Measurements from ENCODE around the gene ATXN1.

Gene ATXN1

DNA sequence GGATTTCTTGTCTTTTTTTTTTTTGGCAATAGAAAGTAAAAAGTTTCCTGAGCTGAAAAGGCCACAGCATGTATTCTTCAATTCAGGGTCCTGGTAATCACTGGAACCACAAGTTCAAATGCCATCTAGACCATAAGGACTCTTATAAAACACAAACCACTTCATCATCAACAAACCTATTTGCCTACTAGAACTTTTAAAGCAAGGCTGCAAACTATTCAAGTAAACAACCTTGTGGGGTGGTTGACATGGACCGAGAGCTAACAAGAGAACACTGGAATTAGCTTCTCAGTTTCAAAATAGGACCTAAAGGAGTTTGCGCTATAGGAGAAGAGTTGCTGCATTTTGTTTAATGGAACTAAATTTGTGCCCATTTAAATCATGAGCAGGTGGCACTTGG is 215.9 kb downstream of the ATXN1 start:
- Histone ChIP-seq H3K27me3 (ENCODE audit: insufficient read depth, poor library complexity, severe bottlenecking) (no peaks in the 10 kb centered on the region), H3K4me3 (replicated peaks; ENCODE audit: insufficient read depth, low read length) (no peak overlapping the region), H3K27ac (replicated peaks) (no peak overlapping the region)
- TF ChIP-seq, protein P1, sequence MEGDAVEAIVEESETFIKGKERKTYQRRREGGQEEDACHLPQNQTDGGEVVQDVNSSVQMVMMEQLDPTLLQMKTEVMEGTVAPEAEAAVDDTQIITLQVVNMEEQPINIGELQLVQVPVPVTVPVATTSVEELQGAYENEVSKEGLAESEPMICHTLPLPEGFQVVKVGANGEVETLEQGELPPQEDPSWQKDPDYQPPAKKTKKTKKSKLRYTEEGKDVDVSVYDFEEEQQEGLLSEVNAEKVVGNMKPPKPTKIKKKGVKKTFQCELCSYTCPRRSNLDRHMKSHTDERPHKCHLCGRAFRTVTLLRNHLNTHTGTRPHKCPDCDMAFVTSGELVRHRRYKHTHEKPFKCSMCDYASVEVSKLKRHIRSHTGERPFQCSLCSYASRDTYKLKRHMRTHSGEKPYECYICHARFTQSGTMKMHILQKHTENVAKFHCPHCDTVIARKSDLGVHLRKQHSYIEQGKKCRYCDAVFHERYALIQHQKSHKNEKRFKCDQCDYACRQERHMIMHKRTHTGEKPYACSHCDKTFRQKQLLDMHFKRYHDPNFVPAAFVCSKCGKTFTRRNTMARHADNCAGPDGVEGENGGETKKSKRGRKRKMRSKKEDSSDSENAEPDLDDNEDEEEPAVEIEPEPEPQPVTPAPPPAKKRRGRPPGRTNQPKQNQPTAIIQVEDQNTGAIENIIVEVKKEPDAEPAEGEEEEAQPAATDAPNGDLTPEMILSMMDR (IDR thresholded peaks at IDR 0.05; ENCODE audit: insufficient read depth, low read length), result no peak
- TF ChIP-seq POLR2AphosphoS5 (IDR thresholded peaks at IDR 0.05; ENCODE audit: low read depth) (no peak), GABPA (IDR thresholded peaks at IDR 0.05; ENCODE audit: low read depth) (no peak), SPI1 (IDR thresholded peaks at IDR 0.05; ENCODE audit: borderline replicate concordance, low read depth) (no peak)
- TF ChIP-seq, protein P2, sequence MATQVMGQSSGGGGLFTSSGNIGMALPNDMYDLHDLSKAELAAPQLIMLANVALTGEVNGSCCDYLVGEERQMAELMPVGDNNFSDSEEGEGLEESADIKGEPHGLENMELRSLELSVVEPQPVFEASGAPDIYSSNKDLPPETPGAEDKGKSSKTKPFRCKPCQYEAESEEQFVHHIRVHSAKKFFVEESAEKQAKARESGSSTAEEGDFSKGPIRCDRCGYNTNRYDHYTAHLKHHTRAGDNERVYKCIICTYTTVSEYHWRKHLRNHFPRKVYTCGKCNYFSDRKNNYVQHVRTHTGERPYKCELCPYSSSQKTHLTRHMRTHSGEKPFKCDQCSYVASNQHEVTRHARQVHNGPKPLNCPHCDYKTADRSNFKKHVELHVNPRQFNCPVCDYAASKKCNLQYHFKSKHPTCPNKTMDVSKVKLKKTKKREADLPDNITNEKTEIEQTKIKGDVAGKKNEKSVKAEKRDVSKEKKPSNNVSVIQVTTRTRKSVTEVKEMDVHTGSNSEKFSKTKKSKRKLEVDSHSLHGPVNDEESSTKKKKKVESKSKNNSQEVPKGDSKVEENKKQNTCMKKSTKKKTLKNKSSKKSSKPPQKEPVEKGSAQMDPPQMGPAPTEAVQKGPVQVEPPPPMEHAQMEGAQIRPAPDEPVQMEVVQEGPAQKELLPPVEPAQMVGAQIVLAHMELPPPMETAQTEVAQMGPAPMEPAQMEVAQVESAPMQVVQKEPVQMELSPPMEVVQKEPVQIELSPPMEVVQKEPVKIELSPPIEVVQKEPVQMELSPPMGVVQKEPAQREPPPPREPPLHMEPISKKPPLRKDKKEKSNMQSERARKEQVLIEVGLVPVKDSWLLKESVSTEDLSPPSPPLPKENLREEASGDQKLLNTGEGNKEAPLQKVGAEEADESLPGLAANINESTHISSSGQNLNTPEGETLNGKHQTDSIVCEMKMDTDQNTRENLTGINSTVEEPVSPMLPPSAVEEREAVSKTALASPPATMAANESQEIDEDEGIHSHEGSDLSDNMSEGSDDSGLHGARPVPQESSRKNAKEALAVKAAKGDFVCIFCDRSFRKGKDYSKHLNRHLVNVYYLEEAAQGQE (IDR thresholded peaks at IDR 0.05; ENCODE audit: insufficient replicate concordance, low read depth), result no peak
- DNase-seq (ENCODE audit: low read depth in 1 of 2, low spot score in 1 of 2), result no peak

DNA sequence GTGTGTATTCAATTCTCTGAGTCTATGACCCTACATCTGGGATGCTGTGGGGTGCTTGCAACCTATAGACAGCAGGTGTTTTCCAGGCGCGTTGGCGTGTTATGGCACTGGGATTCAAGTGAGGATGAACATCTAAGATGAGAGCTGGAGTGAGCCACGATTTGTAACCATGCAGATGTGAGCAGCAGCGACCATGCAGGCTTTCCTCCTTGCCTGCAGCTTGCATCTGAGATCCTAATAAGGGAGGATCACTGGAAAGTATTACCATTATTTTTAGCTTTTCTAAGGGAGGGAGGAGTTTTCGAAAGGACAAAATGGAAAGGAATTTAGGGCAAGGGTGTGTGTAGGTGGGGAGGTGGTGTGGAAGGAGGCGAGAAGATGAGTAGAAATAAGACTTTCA is 216.7 kb downstream of the ATXN1 start:
- no peak for DNase-seq (ENCODE audit: low read depth in 1 of 2, low spot score in 1 of 2)
- H3K4me3 ChIP-seq (replicated peaks; ENCODE audit: insufficient read depth, low read length), result no peak overlapping the region
- no peak overlapping the region for H3K27ac ChIP-seq (replicated peaks)
- H3K27me3 ChIP-seq (ENCODE audit: insufficient read depth, poor library complexity, severe bottlenecking), result no peaks in the 10 kb centered on the region
- no peak for TF ChIP-seq POLR2AphosphoS5 (IDR thresholded peaks at IDR 0.05; ENCODE audit: low read depth)
- TF ChIP-seq, protein P2 (IDR thresholded peaks at IDR 0.05; ENCODE audit: insufficient replicate concordance, low read depth), result no peak
- TF ChIP-seq, protein P1 (IDR thresholded peaks at IDR 0.05; ENCODE audit: insufficient read depth, low read length), result no peak
- TF ChIP-seq GABPA (IDR thresholded peaks at IDR 0.05; ENCODE audit: low read depth), result no peak
- TF ChIP-seq SPI1 (IDR thresholded peaks at IDR 0.05; ENCODE audit: borderline replicate concordance, low read depth), result no peak

DNA sequence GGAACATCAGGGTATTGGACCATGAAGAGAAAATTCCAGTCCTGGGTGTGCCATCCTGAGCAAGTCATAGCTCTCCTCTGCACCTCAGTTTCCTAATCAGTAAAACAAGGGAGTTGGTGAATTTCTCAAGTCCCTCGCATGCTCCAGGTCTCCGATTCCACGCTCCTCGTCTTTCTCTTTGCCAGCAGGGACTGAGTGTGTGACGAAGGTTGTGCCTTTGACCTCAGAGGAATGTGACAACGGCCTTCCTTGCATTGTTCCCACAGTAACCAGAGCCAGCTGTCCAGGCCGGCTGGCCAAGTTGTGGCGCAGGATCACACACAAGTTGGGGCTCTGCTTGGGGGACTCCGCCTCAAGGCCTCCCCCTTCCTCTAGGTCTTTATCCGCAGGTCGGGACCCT is 217.3 kb downstream of the ATXN1 start:
- no peak for TF ChIP-seq GABPA (IDR thresholded peaks at IDR 0.05; ENCODE audit: low read depth)
- no peak for TF ChIP-seq SPI1 (IDR thresholded peaks at IDR 0.05; ENCODE audit: borderline replicate concordance, low read depth)
- TF ChIP-seq, protein P2 (IDR thresholded peaks at IDR 0.05; ENCODE audit: insufficient replicate concordance, low read depth), result no peak
- TF ChIP-seq, protein P1 (IDR thresholded peaks at IDR 0.05; ENCODE audit: insufficient read depth, low read length), result no peak
- TF ChIP-seq POLR2AphosphoS5 (IDR thresholded peaks at IDR 0.05; ENCODE audit: low read depth), result no peak
- no peak for DNase-seq (ENCODE audit: low read depth in 1 of 2, low spot score in 1 of 2)

More for the DNA sequence above, 217.3 kb downstream of the ATXN1 start:
- no peak overlapping the region for H3K4me3 ChIP-seq (replicated peaks; ENCODE audit: insufficient read depth, low read length)
- H3K27ac ChIP-seq (replicated peaks), result no peak overlapping the region
- no peaks in the 10 kb centered on the region for H3K27me3 ChIP-seq (ENCODE audit: insufficient read depth, poor library complexity, severe bottlenecking)

Data from HL-60 (cell line).